GM19193 (cell line): ENCODE data around the gene SAP130.

Experiments used
- POLR2A ChIP-seq: IDR thresholded peaks from 4 replicates; pipeline ENCODE4 v1.6.1; 2011; ENCODE audit not compliant: insufficient read depth, insufficient read length; ENCODE audit errors: extremely low read depth

Gene SAP130

GRCh38 chr2:128027801-128028667 is at the start of gene SAP130:
Gene SAP130, minus strand, starts transcription at chr2:128028059. Its CDS starts 1,767 bp downstream, at chr2:128026292.
- peak; percentile 49 for TF ChIP-seq POLR2A

- no peak for TF ChIP-seq POLR2A
Observed at GRCh38 chr2:128076461-128077106, 48.7 kb upstream of the SAP130 start.

GRCh38 chr2:128073278-128073677 is 45.4 kb upstream of the SAP130 start:
- no peak for TF ChIP-seq POLR2A

GRCh38 chr2:128069769-128070168 is 41.9 kb upstream of the SAP130 start:
- TF ChIP-seq POLR2A = no peak

GRCh38 chr2:128064353-128064752 is 36.5 kb upstream of the SAP130 start:
- TF ChIP-seq POLR2A = no peak

- no peak for TF ChIP-seq POLR2A
Observed at GRCh38 chr2:128062571-128062970, 34.7 kb upstream of the SAP130 start.

- no peak for TF ChIP-seq POLR2A
Observed at GRCh38 chr2:128058114-128058513, 30.3 kb upstream of the SAP130 start.

- no peak for TF ChIP-seq POLR2A
Observed at GRCh38 chr2:128057334-128057733, 29.5 kb upstream of the SAP130 start.

- no peak for TF ChIP-seq POLR2A
Observed at GRCh38 chr2:128054104-128054885, 26.4 kb upstream of the SAP130 start.

GRCh38 chr2:128053331-128053730 is 25.5 kb upstream of the SAP130 start:
- TF ChIP-seq POLR2A = no peak

- no peak for TF ChIP-seq POLR2A
Observed at GRCh38 chr2:128043041-128043440, 15.2 kb upstream of the SAP130 start.

- TF ChIP-seq POLR2A = no peak
Observed at GRCh38 chr2:128041561-128041960, 13.7 kb upstream of the SAP130 start.

- TF ChIP-seq POLR2A = no peak
Observed at GRCh38 chr2:128040166-128040771, 12.4 kb upstream of the SAP130 start.

- TF ChIP-seq POLR2A = no peak
Observed at GRCh38 chr2:128039535-128039934, 11.7 kb upstream of the SAP130 start.

GRCh38 chr2:128038411-128038810 is 10.6 kb upstream of the SAP130 start:
- no peak for TF ChIP-seq POLR2A
